GM10847 (cell line): ENCODE measurements around the gene IQGAP1.

Experiments used
- POLR2A ChIP-seq: IDR thresholded peaks from 2 replicates; pipeline ENCODE4 v1.6.1; 2011; ENCODE audit not compliant: insufficient read length; ENCODE audit errors: extremely low read depth

Gene IQGAP1

DNA sequence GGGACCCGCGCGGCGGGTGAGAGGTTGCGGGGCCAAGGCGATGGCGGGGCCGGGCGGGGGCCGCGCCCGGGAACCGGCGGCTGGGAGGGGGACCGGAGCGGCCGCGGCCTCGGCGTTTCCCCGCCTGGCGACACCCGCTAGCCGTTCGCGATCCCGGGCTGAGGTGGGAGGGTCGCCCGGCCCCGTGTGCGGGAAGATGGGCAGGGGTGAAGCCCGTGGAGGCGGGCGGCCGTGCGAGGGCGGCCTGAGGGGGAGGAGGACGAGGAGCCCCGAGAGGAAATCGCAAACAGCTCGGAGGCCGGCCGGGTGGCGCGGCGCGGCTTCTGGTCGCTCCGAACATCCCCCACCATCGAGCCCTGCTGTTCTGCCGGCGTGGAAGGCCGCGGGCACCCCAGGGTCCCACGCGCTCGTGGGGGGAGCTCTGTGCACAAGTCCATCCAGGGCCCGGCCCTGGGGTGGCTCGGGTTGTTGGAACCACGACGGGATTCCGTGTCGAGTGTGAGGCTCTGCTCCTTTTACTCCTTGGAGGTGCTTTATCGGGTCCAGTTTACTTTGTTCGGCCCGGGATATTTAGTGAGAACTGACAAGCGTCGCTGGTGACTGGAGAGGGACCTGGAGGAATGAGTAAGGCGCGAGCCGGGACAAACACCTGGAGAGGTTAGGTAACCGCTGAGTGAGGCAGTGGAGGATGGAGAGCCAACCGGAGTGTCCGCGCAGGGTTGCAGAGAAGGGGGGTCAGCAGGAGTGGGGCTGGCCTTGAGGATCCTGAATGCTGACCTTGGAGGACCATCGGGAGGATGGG is 142.4 kb downstream of the IQGAP1 start:
- no peak for TF ChIP-seq POLR2A

DNA sequence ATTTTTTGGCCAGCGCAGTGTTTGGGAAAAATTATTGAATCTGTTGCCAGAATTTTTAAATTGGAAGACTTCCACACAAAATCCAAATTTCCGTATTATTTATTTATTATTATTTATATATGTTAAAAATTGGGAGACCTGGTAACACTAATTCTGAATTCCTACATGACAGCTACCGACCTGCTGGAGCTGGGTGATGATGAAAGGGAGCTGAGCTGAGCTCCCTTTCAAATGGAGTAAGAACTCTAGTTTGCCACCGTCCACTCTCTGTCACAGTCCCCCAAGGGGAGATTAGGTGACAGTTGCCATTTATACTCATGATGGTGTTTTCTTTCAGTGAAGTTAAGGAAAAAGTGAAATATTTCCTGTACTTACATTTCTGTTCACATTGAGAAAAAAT is 143.1 kb downstream of the IQGAP1 start:
- no peak for TF ChIP-seq POLR2A

- TF ChIP-seq POLR2A = no peak
These were observed 147.2 kb downstream of the IQGAP1 start for GRCh38 chr15:90535254-90535653.

- TF ChIP-seq POLR2A = no peak
These were observed 151.7 kb downstream of the IQGAP1 start for GRCh38 chr15:90539789-90540188.

DNA sequence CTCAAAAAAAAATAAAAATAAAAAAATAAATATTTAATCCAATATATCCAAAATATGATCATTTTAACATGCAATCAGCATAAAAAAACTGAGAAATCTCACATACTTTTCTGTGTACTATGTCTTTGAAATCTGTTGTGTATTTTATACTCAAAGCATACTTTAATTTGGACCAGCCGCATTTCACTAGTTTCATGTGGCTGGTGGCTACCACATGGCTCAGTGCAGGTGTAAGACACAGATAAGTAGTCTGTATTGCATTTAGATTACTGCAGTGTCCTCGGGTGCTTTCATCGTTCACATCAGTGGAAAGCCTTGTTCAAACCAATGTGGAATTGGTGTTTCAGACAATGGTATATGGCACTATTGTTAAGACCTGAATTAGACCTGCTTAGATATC is 152.7 kb downstream of the IQGAP1 start:
- TF ChIP-seq POLR2A = no peak

DNA sequence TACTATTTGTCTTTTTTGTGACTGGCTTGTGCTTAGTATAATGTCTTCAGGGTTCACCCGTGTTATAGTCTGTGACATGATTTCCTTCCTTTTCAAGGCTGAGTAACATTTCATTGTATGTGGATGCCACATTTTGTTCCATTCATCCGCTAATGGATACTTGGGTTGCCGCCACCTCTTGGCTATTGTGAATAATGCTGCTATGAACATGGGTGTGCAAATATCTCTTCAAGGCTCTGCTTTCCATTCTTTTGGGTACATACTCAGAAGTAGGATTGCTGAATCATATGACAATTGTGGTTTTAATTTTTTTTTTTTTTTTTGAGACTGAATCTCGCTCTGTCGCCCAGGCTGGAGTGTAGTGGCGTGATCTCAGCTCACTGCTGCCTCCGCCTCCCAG is 157.1 kb downstream of the IQGAP1 start:
- TF ChIP-seq POLR2A = no peak

DNA sequence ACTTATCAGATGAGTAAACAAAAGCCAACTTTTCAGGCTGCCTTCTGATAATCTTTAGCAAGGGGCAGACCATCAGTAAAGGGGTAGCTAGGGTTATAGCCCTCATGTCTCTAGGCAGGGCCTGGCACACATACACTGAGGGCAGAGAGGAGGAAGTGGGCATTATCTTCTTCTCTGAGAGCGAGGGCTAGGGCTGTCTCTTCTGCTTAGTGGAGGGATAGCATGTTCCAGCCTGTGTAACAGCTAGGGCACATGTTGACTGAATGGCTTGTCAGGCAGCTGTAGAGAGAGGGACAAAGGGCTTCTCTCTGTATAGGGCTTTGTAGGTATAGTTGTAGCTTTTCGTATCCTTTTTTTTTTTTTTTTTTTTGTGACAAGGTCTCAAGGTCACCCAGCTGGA is 159.5 kb downstream of the IQGAP1 start:
- no peak for TF ChIP-seq POLR2A

GRCh38 chr15:90550919-90551318 is 162.9 kb downstream of the IQGAP1 start:
- TF ChIP-seq POLR2A = no peak
